WI38 (cell line): Measurements from ENCODE around the gene COL4A2.

Experiments used
- H3K4me3 ChIP-seq: 2 replicates; pipeline ENCODE4 v1.5.1; 2011; ENCODE audit warnings: low read depth, mild to moderate bottlenecking, control low read depth, low read length
- CTCF ChIP-seq: IDR thresholded peaks from 2 replicates; pipeline ENCODE4 v1.5.1; 2012; ENCODE audit warnings: low read depth, mild to moderate bottlenecking, control low read depth, low read length

The COL4A2 gene

DNA sequence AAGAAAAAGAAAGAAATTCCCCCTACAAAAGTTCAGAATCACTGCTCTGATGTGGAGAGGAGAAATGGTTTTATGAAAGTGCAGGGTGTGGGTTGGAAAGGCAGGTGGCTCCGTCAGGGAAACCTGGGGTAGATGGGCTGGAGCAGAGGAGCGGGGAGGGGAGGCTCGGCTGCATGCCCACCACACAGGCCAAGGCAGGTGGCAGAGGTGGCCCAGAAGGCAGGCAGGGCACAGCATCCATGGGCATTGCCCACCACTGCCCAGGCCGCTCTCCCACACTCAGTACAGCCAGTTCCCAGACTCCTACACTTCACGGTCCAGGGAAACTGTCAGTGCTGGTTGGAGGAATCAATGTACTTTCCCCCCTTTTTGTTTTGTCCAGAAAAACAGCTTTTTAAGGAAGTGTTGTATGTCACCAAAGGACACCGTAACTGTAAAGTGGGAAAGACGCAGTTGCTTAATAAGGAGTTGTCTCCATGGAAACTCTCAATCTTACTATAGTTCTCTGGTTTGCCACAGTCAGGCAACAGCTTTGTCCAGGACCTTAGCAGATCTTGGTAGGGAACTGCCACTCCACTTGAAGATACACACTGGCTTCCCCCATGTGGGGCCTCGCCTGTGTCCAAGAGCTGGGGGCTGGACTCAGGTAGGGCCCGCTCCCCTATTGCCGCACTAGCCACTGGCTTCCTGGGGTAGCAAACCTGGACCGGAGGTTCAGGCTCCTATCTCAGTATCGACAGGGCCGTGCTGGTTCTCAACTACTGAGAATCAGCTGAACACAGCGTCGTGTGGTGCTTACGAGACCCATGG is 171.5 kb downstream of the COL4A2 start:
- H3K4me3 ChIP-seq: no peak overlapping the region

DNA sequence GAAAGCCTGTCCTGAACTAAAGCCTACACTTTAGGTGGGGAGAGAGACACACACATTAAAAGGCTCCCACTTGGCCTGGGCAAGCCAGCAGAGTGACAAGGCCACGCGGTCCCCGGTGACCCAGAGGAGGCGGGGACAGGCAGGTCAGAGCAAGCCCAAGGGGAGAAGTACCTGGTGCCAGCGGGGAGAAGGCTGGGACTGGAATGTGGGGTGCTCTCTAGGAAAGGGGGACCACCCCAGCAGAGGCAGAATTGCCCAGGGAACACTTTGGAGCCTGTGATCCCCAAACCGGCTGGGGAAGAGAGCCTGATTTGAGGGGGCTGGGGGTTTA is 172.1 kb downstream of the COL4A2 start:
- no peak for TF ChIP-seq CTCF
- no peak overlapping the region for H3K4me3 ChIP-seq

More for the DNA sequence above, 171.5 kb downstream of the COL4A2 start:
- TF ChIP-seq CTCF: no peak

DNA sequence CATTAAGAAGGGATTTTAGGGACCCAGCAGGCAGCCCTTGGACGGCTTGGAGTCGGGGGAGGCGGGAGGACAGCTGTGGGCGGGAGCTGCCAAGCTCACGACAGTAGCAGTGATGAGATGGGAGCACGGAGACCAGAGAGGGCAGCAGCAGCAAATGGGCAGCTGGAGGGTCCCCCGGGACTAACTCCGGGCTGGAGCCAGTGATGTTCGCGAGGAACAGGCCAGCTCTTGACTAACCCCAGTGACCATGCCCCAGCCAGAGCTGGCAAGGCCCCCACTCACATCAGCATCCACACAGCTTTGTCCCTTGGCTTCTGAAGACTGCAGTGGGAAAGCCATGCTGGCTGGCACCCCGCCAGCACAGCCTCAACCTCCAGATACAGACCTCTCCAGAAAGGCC is 172.6 kb downstream of the COL4A2 start:
- H3K4me3 ChIP-seq: no peak overlapping the region
- no peak for TF ChIP-seq CTCF

- TF ChIP-seq CTCF: no peak
These were observed 173.1 kb downstream of the COL4A2 start for GRCh38 chr13:110480161-110480560.

DNA sequence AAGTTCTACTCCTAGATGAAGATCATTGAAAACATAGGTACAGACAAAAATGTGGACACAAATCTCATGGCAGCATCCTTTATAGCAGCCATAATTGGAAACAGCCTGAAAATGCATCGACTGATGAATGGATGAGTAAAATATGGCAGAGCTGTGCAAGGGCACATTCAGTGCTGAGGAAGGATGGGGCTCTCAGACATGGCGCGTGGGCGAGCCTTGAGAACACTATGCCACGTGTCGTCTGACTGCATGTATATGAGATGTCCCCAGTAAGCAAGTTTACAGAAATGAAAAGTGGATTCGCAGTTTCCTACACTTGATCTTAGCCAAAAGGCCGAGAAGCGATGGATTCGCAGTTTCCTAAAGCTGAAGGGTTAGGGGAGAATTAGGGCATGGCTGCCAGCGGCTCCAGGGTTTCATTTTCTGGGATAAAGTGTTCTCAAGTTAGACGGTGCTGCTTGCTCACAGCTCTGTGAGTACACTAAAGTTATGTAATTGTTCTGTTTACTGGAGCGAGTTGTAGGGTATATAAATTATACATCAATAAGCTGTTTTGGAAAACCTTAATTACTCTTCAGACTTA is 176.4 kb downstream of the COL4A2 start:
- H3K4me3 ChIP-seq: no peak overlapping the region
- no peak for TF ChIP-seq CTCF

More at GRCh38 chr13:110480161-110480560, 173.1 kb downstream of the COL4A2 start:
- H3K4me3 ChIP-seq: no peak overlapping the region

DNA sequence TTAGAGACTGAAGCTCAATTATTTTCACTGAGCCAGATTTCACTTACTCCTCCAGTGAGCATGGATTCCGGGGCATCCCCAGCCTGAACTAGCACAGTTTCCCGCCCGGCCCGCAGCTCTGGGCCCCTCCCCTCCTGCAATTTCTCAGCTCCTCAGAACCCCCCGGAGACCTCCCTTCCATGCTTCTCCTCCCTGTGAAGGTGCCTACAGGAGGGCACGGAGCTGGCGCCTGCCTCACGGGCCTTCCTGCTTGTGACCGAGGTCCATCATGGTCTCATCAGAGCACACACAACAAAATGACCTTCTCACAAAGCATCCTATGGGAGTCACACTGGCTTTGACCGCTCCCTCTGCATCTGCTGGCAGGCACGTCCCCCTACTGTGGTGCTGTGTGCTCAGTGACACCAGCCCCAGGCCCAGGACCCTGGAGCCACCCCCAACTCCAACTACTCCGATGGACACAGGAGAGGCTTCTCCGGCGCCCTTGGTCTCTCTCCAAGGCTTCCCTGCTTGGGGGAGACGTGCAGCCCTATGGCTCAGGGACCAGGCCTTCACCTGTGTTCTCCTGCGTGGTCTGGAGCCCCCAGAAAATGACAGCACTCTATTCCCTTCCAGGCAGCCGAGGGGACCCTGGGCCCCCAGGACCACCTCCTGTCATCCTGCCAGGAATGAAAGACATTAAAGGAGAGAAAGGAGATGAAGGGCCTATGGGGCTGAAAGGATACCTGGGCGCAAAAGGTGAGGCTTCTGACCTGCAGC is 177.4 kb downstream of the COL4A2 start:
- H3K4me3 ChIP-seq: no peak overlapping the region
- TF ChIP-seq CTCF: no peak

GRCh38 chr13:110485604-110486003 is 178.5 kb downstream of the COL4A2 start:
- TF ChIP-seq CTCF: no peak

More at GRCh38 chr13:110485604-110486003, 178.5 kb downstream of the COL4A2 start:
- H3K4me3 ChIP-seq: no peak overlapping the region
